ENCODE data around the gene UGGT2.
"Not testable (repeated sequence)": the region's sequence is repeated elsewhere in the genome, so short reads cannot be mapped to it uniquely, and the experiment has no call there.

Gene UGGT2

GRCh38 chr13:96053003-96053703, at the start of gene UGGT2:
UGGT2 (minus strand) TSS chr13:96053401; CDS start chr13:96053312, 89 bp downstream.
- DNase-seq: no peak

GRCh38 chr13:96100457-96101220, 47.4 kb upstream of the UGGT2 start:
- no peak for DNase-seq

GRCh38 chr13:96093296-96094006, 40.2 kb upstream of the UGGT2 start:
- no peak for DNase-seq

GRCh38 chr13:96091164-96092117, 38.2 kb upstream of the UGGT2 start:
- DNase-seq: no peak

- no peak for DNase-seq
Observed at GRCh38 chr13:96090240-96091101, 37.3 kb upstream of the UGGT2 start.

- no peak for DNase-seq
Observed at GRCh38 chr13:96089749-96090239, 36.6 kb upstream of the UGGT2 start, which contains the start of gene HS6ST3. HS6ST3 (plus strand) TSS chr13:96090107.

- no peak for DNase-seq
Observed at GRCh38 chr13:96089139-96089538, 35.9 kb upstream of the UGGT2 start.

- DNase-seq: no peak
Observed at GRCh38 chr13:96086736-96087135, 33.5 kb upstream of the UGGT2 start.

- DNase-seq: no peak
Observed at GRCh38 chr13:96082640-96083039, 29.4 kb upstream of the UGGT2 start.

- DNase-seq: no peak
Observed at GRCh38 chr13:96081888-96082287, 28.7 kb upstream of the UGGT2 start.

- no peak for DNase-seq
Observed at GRCh38 chr13:96080676-96081075, 27.5 kb upstream of the UGGT2 start.

GRCh38 chr13:96075953-96076543, 22.8 kb upstream of the UGGT2 start:
- DNase-seq: no peak

GRCh38 chr13:96072392-96072791, 19.2 kb upstream of the UGGT2 start:
- no peak for DNase-seq

- no peak for DNase-seq
Observed at GRCh38 chr13:96071504-96071903, 18.3 kb upstream of the UGGT2 start.

- no peak for DNase-seq
Observed at GRCh38 chr13:96068729-96069128, 15.5 kb upstream of the UGGT2 start.

GRCh38 chr13:96065849-96066248, 12.6 kb upstream of the UGGT2 start:
- no peak for DNase-seq

- no peak for DNase-seq
Observed at GRCh38 chr13:96052656-96053002, 572 bp downstream of the UGGT2 start.

- DNase-seq: not testable (repeated sequence)
Observed at GRCh38 chr13:96051946-96052345, 1.3 kb downstream of the UGGT2 start.

GRCh38 chr13:96051491-96051890, 1.7 kb downstream of the UGGT2 start:
- DNase-seq: not testable (repeated sequence)

GRCh38 chr13:96050955-96051354, 2.2 kb downstream of the UGGT2 start:
- DNase-seq: not testable (repeated sequence)

Measured in activated CD4-positive, CD25-positive, alpha-beta regulatory T cell (primary cell).